ENCODE results near the gene SNCB.

Gene SNCB

DNA sequence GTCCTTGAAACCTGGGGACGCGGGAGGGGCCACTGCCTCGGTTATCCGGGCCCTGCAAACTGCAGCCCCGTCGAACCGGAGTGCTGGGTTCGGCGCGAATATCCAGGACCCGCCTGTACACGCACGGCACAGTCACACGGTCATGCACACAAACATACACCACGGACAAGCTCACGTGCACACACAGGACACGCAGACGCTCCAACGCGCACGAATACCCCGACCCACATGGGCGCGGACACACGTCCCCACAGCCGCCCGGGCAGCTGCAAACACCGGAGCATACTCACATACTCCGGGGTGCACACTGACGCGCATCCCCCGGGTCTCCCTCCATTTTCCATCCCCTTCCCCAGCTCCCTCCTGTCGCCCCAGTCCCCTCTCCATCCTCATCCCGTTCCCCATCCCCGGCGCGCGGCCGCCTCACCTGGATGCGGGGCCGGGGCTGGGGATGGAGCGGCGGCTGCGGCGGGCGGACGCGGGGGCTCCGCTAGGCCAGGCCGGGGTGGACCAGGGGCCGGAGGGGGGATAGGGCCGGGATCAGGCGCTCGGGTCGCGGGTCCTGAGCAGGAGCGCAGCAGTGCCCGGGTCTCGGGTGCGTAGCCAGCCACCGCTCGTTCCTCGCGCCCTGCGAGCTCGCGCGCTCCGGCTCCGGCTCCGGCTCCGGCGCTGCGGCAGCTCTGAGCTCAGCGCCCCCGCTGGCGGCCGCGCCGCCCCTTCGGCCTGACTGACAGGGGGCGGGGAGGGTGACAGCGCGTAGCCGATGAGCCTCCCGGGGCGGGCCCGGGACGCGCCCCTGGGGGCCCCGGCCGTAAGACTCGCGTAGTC lies at the start of gene SNCB, which contains the start of gene EIF4E1B:
TSS of gene SNCB (minus strand) at position 682 of the 828 bp plus-strand sequence. CDS start 880 bp downstream, outside the sequence.
TSS of gene EIF4E1B (plus strand) at position 823 of the 828 bp plus-strand sequence. CDS start 12,113 bp downstream, outside the sequence.
- DNase-seq (ENCODE audit: low spot score) = no peak

DNA sequence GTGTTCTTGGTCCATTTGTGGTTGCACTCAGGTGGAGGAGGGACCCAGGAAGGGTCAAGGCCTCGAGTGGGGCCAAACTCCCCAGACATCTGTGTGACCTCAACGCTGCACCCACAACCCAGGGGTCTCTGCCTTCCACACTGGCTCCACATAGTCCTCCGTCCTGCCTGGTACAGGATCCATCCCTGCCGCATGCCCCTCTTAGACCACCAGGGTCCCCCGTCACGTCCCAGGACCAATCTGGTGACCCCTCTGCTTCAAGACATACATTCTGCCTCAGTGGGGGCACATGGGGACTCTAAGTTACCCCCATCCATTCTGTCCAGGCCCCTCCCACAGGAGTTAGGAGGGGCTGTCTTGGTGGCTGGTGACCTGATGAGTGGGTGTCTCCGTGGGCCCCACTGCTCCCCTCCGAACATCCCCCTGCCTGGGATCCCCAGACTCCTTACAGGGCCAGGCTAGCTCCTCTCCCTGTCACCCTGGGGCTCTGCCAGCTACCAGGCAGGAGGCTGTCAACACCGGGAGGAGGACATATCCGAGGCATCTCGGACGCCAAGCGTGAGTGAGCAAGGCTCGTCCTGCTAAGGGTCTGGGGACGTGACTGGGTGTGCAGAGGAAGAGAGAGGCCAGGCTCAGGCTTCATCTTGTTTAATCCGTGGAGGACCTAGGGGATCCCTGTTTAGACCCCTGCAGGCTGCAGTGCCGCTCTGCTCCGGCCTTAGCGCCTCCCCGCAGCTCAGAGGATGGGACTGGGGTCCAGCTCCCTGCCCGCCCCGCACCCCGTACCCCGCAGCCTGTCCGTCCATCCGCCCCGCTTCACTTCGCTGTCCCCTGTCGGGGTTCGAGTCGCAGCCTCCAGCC lies 49.3 kb upstream of the SNCB start:
- DNase-seq (ENCODE audit: low spot score) = no peak

DNA sequence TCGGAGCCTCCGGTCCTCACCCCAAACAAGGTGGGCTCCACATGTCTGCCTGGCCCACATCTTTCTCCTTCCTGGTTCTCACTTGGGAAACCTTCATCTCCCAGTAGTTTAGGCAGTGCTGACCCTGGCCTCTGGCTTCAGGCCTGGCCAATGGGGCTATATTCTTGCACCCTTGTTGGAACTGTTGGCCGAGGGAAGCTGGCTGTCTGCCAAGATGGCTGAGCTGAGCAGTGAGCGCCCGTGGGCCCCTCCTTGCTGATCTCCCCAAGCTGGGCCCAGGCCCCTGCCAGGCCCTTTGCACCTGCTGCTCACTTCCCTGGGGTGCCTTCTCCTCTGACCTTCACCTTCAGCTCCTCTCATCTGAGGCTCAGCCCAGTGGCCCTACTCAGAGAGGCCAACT lies 48.2 kb upstream of the SNCB start:
- no peak for DNase-seq (ENCODE audit: low spot score)

DNA sequence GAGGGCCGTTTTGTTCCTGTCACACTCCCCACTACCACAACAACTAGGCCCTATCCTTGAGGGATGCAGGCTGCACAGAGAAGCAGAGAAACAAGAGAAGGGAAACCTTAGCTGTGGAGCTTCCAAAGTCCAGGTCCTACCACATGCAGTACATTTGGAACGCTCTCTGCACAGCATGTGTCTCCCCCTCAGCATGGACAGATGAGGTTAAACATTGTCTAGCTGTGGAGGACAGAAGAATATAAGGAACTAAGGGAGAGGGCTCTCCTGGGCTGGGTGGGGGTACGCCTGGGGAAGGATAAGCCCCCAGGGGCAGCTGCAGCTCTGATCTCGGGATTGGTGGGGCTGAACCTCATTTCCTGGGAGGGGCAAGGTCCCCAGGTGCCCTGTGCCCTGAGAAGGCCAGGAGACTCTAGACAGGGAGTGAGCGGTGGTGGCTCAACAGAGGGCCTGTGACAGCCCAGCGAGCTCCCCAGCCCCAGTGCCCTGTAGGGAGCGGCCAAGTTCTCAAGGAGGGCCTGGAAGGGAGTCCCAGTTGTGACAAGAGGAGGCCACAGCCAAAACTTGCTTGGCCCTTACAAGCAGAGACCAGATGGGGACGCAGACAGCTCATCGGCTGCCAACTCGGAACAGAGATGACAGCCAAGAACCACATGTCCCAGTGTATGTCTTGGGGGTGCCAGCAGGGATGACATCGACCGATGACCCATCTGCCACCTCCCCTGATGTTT lies 47.0 kb upstream of the SNCB start:
- no peak for DNase-seq (ENCODE audit: low spot score)

DNA sequence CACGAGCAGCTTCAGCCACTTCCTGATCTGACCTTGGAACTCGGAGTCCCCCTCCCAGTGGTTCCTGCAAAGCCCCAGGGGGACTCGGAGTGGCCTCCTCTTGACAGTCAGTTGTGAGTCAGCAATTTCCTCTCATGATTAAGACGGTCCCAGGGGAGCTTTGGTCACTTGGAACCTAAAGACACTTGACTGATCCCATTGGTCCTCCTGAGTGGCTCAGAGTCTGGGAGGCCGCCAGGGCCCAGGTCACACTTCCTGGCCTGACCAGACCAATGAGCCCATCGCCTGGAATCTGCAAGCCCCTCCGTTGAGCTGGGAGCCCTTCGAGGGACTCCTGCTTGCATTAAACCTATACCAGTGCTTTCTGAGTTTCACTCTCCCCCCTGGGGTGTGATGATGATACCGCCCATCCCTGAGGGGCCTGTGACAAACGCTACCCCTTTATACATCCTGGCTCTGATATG lies 46.1 kb upstream of the SNCB start:
- DNase-seq (ENCODE audit: low spot score) = peak; percentile 30

DNA sequence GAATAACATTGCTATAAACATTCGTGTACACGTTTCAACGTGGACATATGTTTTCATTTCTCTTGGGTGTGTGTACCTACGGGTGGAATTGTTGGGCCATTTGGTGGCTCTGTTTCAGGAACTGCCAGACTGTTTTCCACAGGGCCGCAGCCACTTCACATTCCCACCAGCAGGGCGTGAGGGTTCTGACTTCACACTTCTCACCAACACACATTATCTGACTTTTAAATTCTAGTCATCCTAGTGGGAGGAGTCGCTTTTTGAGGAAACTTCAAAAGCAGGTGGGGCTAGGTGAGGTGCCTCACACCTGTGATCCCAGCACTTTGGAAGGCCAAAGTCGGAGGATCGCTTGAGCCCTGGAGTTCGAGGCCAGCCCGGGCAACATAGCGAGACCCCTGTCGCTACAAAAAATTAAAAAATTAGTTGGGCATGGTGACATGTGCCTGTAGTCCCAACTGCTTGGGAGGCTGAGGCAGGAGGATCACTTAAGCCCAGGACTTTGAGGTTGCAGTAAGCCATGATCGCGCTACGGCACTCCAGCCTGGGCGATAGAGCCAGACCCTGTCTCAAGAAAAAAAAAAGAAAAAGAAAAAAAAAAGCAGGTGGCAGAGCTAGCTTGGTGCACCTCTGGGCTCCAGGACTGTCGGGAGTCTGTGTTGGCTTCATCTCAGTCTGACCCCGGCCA lies 45.5 kb upstream of the SNCB start:
- DNase-seq (ENCODE audit: low spot score) = peak; percentile 46

DNA sequence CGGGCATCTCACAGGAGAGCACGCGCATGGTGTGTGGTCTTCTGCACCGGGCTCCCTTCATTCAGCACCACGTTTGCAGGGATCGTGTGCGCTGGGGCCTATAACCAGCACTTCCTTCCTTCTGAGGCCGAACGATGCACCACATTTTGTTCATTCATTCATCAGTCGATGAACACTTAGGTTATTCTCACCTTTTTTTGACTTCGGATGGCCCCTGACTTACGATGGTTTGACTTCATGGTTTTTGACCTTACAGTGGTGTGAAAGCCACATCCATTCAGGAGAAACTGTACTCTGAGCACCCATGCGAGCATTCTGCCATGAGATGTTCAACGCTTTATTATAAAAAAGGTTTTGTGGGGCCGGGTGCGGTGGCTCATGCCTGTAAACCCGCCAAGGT lies 44.5 kb upstream of the SNCB start:
- DNase-seq (ENCODE audit: low spot score) = no peak

DNA sequence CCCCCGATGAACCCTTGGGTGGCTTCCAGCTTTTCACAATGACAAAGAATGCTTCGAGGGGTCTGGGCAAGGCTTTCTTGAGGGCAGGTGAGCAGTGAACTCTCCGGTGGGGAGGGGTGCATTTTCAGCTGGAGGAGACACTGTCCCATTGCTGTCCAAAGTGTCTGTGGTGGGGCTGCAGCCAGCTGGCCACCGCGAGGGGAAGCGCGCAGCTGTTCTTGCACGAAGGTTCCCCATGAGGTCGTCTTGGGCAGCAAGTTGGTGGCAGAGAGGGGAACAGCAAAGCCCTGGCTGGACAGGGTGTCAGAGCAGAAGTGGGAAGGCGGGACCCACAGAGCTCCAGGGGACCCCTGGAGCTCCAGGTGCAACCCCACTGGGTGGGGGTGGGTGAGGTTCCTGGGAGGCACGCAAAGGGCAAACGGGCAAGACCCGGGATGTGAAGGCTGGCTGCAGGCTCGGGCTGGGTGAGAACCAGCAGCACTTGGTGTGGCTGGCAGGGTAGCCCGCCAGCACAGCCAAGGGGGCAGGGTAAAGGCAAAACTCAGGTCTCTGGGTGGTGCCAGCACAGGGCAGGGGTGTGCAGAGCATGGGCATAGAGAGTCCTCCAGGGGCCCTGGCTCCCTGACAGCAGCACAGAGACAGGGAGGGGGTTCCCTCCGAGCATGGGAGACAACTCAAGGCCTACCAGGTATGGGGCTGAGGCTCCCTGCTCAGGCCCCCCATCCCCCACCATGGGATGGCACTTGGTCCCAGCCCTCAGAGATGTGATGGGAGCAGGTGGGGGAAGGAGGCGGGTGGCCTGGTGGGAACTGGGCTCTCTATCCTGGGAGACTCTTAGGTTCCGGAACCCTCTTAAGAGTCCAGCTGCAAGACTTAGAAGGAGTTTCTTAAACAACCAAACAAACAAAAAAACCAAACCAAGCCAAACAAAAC lies 43.6 kb upstream of the SNCB start:
- no peak for DNase-seq (ENCODE audit: low spot score)

DNA sequence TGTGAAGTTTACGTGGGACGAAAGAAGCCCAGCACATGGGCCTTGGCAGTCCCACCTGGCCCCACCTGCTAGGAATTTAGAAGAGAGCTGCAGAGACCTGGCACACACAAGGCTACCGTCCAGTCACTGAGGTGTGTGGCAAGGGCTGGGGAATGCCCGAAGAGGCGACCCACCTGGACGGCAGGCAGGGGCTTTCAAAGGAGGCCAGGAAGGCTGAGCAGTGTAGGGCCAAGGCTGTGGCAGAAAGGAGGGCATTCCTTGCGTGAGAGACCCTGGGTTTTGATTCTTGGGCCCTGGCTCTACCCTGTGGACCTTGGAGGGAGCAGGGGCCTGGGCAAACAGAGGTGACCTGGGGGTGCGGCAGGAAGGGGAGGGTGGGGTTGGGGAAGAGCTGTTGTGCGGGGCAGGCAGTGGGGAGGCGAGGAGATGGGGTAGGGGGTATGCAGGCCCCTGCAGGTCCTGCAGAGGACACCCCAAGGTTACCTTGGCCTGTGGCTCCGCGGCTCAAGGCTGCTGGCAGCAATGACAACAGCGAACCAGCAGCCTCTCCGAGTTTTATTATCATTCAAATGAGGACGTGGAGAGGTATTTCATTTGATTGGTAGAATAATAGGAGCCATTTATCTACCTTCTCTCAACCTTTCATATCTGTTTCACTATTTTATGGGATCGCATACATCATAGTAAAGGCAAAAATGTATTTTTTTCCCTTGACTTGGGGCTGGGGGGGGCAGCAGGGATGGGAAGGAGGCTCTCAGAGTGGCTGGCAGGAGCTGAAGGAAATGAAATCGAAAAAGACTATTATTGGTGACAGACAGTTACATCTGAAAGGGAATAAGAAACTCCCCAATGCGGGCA lies 41.8 kb upstream of the SNCB start:
- DNase-seq (ENCODE audit: low spot score) = no peak

DNA sequence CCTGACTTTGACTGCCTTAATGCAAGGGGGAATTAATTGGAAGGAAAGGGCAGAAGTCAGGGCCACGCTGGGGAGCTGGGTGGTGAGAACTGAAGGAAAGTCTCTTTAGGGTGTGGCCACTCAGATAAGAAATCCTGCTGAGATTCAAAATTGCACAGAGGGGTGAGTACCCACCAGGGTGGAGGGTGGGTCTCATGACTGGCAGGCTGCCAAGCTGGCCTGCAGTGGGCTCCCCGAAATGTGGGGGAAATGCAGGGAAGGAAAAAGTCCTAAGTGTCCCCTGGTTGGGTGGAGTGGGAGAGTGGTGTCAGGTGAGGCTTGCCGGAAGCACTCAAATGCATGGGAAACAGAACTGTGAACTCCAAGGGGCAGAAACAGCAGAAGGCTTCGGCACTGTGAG lies 41.1 kb upstream of the SNCB start:
- DNase-seq (ENCODE audit: low spot score) = no peak

DNA sequence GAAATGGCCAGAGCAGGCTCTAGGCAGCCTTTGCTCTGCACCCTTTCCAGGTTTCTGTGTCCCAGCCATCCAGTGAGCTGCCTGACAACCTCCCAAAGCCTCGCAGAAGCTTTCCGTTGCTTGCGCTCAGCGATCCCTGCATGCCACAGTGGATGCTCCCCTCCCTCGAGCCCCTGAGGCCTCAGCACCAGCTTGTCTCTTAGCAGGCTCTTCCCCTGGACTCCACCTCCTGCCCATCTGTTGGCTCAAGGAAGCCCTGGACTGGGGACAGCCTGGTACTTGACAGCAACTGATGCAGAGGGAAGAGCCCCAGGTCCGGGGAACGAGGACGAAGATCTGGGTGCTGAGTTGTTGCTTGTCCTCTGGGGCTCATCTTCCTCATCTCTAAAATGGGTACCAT lies 40.1 kb upstream of the SNCB start:
- DNase-seq (ENCODE audit: low spot score) = no peak

DNA sequence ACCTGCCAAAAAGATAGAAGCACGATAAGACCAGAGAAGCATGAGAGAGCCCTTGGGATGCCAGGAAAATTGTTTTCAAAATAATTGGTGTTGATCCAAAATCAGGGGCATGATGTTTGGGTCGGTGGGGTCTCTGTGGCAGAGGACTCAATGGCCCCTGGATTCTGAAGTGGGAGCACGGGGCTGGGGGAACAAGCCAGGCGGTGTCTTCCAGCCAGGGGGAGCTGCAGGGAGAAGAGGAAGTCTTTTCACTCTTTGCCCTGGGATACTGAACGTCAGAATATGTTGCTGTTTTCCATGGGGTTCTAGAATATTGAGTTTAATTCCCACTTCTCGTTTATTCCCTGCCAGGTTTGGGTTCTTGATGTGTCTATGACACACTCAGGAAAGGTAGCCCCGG lies 37.3 kb upstream of the SNCB start:
- DNase-seq (ENCODE audit: low spot score) = no peak

DNA sequence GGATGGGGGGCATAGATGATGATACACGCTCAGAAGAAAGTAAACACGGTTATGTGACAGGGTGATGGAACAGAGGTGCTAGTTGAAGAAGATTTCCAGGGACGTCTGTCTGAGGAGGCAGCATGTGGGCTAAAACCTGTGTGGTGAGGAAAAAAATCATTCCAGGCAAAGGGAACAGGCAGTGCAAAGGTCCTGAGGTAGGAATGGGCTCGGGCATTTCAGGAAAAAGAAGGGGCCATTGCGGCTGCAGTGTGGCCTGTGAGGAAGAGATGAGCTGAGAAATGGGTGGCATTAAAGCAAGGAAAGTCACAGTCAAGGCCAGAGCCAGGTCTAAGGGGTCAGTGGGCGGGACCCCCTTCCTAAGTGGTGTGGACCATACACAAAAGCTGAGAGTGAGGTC lies 35.2 kb upstream of the SNCB start:
- DNase-seq (ENCODE audit: low spot score) = no peak

DNA sequence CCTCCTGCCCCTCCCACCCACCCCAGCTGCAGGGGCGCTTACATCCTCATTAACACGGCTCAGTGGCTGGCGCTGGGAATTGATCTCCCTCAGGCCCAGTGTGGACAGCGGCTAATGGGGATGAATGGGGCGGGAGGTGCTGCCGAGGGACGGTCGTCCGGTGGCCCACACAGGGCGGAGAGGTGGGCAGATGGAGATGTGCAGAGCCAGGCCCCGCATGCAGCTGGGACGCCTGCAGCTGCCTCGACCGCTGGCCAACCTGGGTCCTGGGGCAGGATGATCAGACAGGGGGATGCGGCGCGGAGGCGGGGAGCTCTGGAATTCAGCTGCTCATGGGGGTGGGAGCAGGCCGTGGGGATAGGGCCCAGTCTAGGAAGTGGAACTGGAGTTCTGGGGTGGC lies 34.6 kb upstream of the SNCB start:
- no peak for DNase-seq (ENCODE audit: low spot score)

DNA sequence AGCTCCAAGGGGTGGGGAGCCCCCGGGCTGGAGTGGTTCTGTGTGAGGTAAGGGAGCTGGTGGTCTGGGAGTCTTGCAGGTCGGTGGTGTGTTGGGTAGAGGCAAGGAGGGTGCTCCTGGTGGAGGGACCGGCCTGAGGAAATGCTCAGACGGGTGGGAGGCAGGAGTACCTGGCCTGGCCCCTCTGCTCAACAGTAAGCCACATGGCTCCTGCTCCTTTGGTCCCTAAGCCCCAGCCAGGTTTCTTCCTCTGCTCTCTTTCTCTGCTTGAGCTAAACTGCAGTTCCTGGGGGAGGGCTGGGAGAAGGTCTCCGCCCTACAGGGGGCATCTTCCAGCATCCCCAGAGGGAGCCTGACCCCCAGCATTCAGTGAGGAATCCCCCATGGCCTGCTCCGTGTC lies 34.1 kb upstream of the SNCB start:
- no peak for DNase-seq (ENCODE audit: low spot score)

DNA sequence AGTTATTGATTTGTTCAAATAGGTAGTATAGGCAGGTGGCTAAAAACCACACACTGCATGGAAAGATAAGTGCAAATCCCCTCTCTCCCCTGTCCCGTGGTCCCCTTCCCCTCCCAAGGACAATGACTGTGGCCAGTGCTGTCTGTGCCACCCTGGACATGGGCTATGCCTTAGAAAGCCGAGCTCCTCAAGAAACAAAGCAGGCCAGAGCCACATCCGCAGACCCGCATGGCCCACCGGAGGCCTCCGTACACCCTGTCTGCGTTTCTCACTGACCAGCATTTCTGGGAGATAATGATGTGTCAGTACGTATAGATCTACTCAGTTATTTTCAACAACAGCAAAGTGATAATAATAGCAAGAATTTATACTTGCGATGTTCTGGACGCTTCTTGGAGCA lies 33.2 kb upstream of the SNCB start:
- DNase-seq (ENCODE audit: low spot score) = no peak

DNA sequence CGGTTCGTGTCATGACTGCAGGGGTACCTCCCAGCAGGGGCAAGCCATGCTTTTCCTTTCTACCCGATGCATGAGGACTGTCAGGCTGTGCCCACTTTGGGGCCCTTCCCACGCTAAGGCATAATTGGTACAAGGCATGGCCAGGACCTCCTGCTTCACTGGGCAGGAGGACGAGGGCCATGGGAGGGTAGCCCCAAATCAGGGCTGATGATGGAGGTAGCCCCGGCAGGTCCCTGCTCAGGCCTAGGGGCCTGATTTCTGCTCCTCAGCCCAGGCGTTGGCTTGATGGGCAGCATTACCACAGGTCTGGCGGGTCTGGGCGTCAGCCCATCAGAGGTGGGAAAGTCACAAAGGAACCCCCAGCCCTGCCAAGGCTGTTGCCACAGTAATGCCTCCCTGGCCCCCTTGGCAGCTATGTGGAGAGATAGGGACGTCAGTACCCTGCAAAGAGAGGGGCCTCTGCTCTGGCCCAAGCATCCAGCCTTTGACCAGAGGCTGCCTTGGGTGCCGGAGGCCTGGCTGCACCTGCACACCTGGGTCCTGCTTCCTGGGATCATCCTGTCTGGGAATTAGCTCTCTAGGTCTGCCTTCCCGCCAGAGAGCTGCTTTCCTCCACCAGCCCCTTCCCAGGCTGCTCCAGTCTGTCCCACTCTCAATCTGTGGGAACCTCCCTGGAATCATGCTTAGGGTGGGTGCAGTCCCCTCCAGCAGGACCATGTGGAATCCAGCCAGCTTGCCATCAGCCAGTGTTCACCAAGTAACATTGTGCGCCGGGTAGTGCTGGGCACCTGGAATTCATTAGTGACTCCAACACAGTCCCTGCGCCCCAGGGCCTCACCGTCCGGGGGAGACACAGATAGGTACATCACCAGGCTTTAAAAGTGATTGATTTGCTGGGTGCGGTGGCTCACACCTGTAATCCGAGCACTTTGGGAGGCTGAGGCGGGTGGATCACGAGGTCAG lies 32.3 kb upstream of the SNCB start:
- no peak for DNase-seq (ENCODE audit: low spot score)

DNA sequence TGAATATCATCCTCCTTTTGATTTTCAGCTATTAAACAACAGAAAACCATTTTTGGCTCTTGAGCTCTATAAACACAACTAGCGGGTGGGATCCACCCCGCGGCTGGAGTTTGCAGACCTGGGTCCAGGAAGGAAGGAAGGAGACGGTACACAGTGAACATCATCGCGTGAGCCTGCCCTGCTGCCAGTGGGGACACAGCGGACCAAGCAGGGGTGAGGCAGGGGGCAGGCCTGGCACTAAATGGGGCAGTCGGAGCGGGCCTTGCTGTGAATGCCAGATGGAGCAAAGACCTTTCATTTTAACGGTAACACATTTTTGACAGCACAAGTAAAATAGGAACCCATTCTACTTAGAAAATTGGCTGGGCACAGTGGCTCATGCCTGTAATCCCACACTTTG lies 31.3 kb upstream of the SNCB start:
- no peak for DNase-seq (ENCODE audit: low spot score)

Data from RKO (cell line).